ENCODE measurements around the gene TSC22D1.
A peak's percentile ranks its signal among the peaks of the same experiment; 100 is the strongest.

The TSC22D1 gene

GRCh38 chr13:44497801-44498200 is 78.3 kb downstream of the TSC22D1 start:
- H3K27ac ChIP-seq (ENCODE audit: low read depth, low read length) = no peak overlapping the region
- H4K8ac ChIP-seq (ENCODE audit: low read depth, low read length) = no peak overlapping the region
- H2BK12ac ChIP-seq (ENCODE audit: low read length) = no peak overlapping the region

GRCh38 chr13:44493213-44493812 is 82.8 kb downstream of the TSC22D1 start:
- no CpG with 5 or more reads among the region's 3 CpGs for WGBS (ENCODE audit: extremely low coverage, insufficient coverage, insufficient read length)

More at GRCh38 chr13:44497801-44498200, 78.3 kb downstream of the TSC22D1 start:
- no peaks in the 10 kb centered on the region for H3K36me3 ChIP-seq (ENCODE audit: control insufficient read depth in 1 of 2, insufficient read depth in 2 of 2, low read length in 2 of 2)
- no peak overlapping the region for H4K91ac ChIP-seq (ENCODE audit: low read depth, low read length)
- no peak overlapping the region for H2AK5ac ChIP-seq (ENCODE audit: low read length)
- no peak overlapping the region for H3K4ac ChIP-seq (ENCODE audit: low read depth, low read length)
- H3K4me2 ChIP-seq (ENCODE audit: low read length) = no peak overlapping the region
- no peaks in the 10 kb centered on the region for H3K79me1 ChIP-seq (ENCODE audit: low read length)
- H2BK120ac ChIP-seq (ENCODE audit: insufficient read depth, low read length, poor library complexity) = no peak overlapping the region
- no peak overlapping the region for H2AFZ ChIP-seq (ENCODE audit: insufficient read depth, low read length, poor library complexity)
- H3K4me3 ChIP-seq (ENCODE audit: low read depth, low read length) = no peak overlapping the region
- no peak overlapping the region for H3K9ac ChIP-seq (ENCODE audit: low read length)
- H2BK5ac ChIP-seq (ENCODE audit: low read depth, low read length, poor library complexity) = no peak overlapping the region
- H3K18ac ChIP-seq (ENCODE audit: low read length) = no peak overlapping the region
- no peak overlapping the region for H4K12ac ChIP-seq (ENCODE audit: low read depth, low read length)
- peaks cover 0 to 3% of the 10 kb centered on the region in 2 experiments for H3K4me1 ChIP-seq (ENCODE audit: control insufficient read depth in 1 of 2, insufficient read depth in 2 of 2, low read length in 2 of 2)
- no peaks in the 10 kb centered on the region for H3K9me3 ChIP-seq (ENCODE audit: insufficient read depth, low read depth, low read length)
- H3K23ac ChIP-seq (ENCODE audit: low read length) = no peak overlapping the region
- DNase-seq = no peak
- no peaks in the 10 kb centered on the region for H3K79me2 ChIP-seq (ENCODE audit: control insufficient read depth, insufficient read depth, low read length, poor library complexity)
- no peak overlapping the region for H3K14ac ChIP-seq (ENCODE audit: low read length)
- H3K27me3 ChIP-seq (ENCODE audit: insufficient read depth, low read length) = no peaks in the 10 kb centered on the region

GRCh38 chr13:44489751-44490150 is 86.4 kb downstream of the TSC22D1 start:
- no peak overlapping the region for H3K18ac ChIP-seq (ENCODE audit: low read length)
- H3K9ac ChIP-seq (ENCODE audit: low read length) = no peak overlapping the region
- H3K9me3 ChIP-seq (ENCODE audit: insufficient read depth, low read depth, low read length) = no peaks in the 10 kb centered on the region
- DNase-seq = peak; percentile 71 to 93
- no peaks in the 10 kb centered on the region for H3K27me3 ChIP-seq (ENCODE audit: insufficient read depth, low read length)
- no peak overlapping the region for H4K8ac ChIP-seq (ENCODE audit: low read depth, low read length)
- H3K23ac ChIP-seq (ENCODE audit: low read length) = no peak overlapping the region
- no peak overlapping the region for H2BK12ac ChIP-seq (ENCODE audit: low read length)
- WGBS (ENCODE audit: extremely low coverage, insufficient coverage, insufficient read length) = no CpG with 5 or more reads among the region's 1 CpG
- H3K27ac ChIP-seq (ENCODE audit: low read depth, low read length) = no peak overlapping the region
- no peak overlapping the region for H3K4me3 ChIP-seq (ENCODE audit: low read depth, low read length)
- no peak overlapping the region for H4K91ac ChIP-seq (ENCODE audit: low read depth, low read length)
- peaks cover 0 to 2% of the 10 kb centered on the region in 2 experiments for H3K36me3 ChIP-seq (ENCODE audit: control insufficient read depth in 1 of 2, insufficient read depth in 2 of 2, low read length in 2 of 2)
- no peak overlapping the region for H4K12ac ChIP-seq (ENCODE audit: low read depth, low read length)
- H3K14ac ChIP-seq (ENCODE audit: low read length) = no peak overlapping the region
- H2AFZ ChIP-seq (ENCODE audit: insufficient read depth, low read length, poor library complexity) = no peak overlapping the region
- no peak overlapping the region for H2AK5ac ChIP-seq (ENCODE audit: low read length)
- H2BK120ac ChIP-seq (ENCODE audit: insufficient read depth, low read length, poor library complexity) = no peak overlapping the region
- H3K4me2 ChIP-seq (ENCODE audit: low read length) = no peak overlapping the region
- H3K4ac ChIP-seq (ENCODE audit: low read depth, low read length) = no peak overlapping the region
- H2BK5ac ChIP-seq (ENCODE audit: low read depth, low read length, poor library complexity) = no peak overlapping the region
- H3K4me1 ChIP-seq (ENCODE audit: control insufficient read depth in 1 of 2, insufficient read depth in 2 of 2, low read length in 2 of 2) = peaks cover 0 to 3% of the 10 kb centered on the region in 2 experiments
- H3K79me1 ChIP-seq (ENCODE audit: low read length) = no peaks in the 10 kb centered on the region
- no peaks in the 10 kb centered on the region for H3K79me2 ChIP-seq (ENCODE audit: control insufficient read depth, insufficient read depth, low read length, poor library complexity)

More at GRCh38 chr13:44493213-44493812, 82.8 kb downstream of the TSC22D1 start:
- Histone ChIP-seq H2BK12ac (ENCODE audit: low read length) (no peak overlapping the region), H3K9ac (ENCODE audit: low read length) (no peak overlapping the region), H4K8ac (ENCODE audit: low read depth, low read length) (no peak overlapping the region), H3K27me3 (ENCODE audit: insufficient read depth, low read length) (no peaks in the 10 kb centered on the region), H3K4me3 (ENCODE audit: low read depth, low read length) (no peak overlapping the region), H3K14ac (ENCODE audit: low read length) (no peak overlapping the region), H3K4ac (ENCODE audit: low read depth, low read length) (no peak overlapping the region), H3K27ac (ENCODE audit: low read depth, low read length) (no peak overlapping the region), H2AFZ (ENCODE audit: insufficient read depth, low read length, poor library complexity) (no peak overlapping the region), H4K91ac (ENCODE audit: low read depth, low read length) (no peak overlapping the region), H4K12ac (ENCODE audit: low read depth, low read length) (no peak overlapping the region), H3K23ac (ENCODE audit: low read length) (no peak overlapping the region), H3K36me3 (ENCODE audit: control insufficient read depth in 1 of 2, insufficient read depth in 2 of 2, low read length in 2 of 2) (no peaks in the 10 kb centered on the region), H3K79me1 (ENCODE audit: low read length) (no peaks in the 10 kb centered on the region), H3K9me3 (ENCODE audit: insufficient read depth, low read depth, low read length) (no peaks in the 10 kb centered on the region), H3K4me1 (ENCODE audit: control insufficient read depth in 1 of 2, insufficient read depth in 2 of 2, low read length in 2 of 2) (peaks cover 0 to 3% of the 10 kb centered on the region in 2 experiments), H2BK120ac (ENCODE audit: insufficient read depth, low read length, poor library complexity) (no peak overlapping the region), H2AK5ac (ENCODE audit: low read length) (no peak overlapping the region), H3K79me2 (ENCODE audit: control insufficient read depth, insufficient read depth, low read length, poor library complexity) (no peaks in the 10 kb centered on the region), H2BK5ac (ENCODE audit: low read depth, low read length, poor library complexity) (no peak overlapping the region), H3K18ac (ENCODE audit: low read length) (no peak overlapping the region), H3K4me2 (ENCODE audit: low read length) (no peak overlapping the region)
- no peak for DNase-seq

GRCh38 chr13:44487989-44488388 is 88.1 kb downstream of the TSC22D1 start:
- Histone ChIP-seq H2BK12ac (ENCODE audit: low read length) (no peak overlapping the region), H3K27me3 (ENCODE audit: insufficient read depth, low read length) (no peaks in the 10 kb centered on the region), H4K8ac (ENCODE audit: low read depth, low read length) (no peak overlapping the region), H3K4ac (ENCODE audit: low read depth, low read length) (no peak overlapping the region), H3K9me3 (ENCODE audit: insufficient read depth, low read depth, low read length) (no peaks in the 10 kb centered on the region), H3K79me1 (ENCODE audit: low read length) (no peaks in the 10 kb centered on the region), H3K4me2 (ENCODE audit: low read length) (no peak overlapping the region), H3K18ac (ENCODE audit: low read length) (no peak overlapping the region), H2BK5ac (ENCODE audit: low read depth, low read length, poor library complexity) (no peak overlapping the region), H3K23ac (ENCODE audit: low read length) (no peak overlapping the region), H3K27ac (ENCODE audit: low read depth, low read length) (no peak overlapping the region), H3K79me2 (ENCODE audit: control insufficient read depth, insufficient read depth, low read length, poor library complexity) (no peaks in the 10 kb centered on the region), H3K4me3 (ENCODE audit: low read depth, low read length) (no peak overlapping the region), H3K9ac (ENCODE audit: low read length) (no peak overlapping the region), H4K12ac (ENCODE audit: low read depth, low read length) (no peak overlapping the region), H3K14ac (ENCODE audit: low read length) (no peak overlapping the region), H2AFZ (ENCODE audit: insufficient read depth, low read length, poor library complexity) (no peak overlapping the region), H4K91ac (ENCODE audit: low read depth, low read length) (no peak overlapping the region), H2BK120ac (ENCODE audit: insufficient read depth, low read length, poor library complexity) (no peak overlapping the region), H3K4me1 (ENCODE audit: control insufficient read depth in 1 of 2, insufficient read depth in 2 of 2, low read length in 2 of 2) (no peaks in the 10 kb centered on the region), H2AK5ac (ENCODE audit: low read length) (no peak overlapping the region), H3K36me3 (ENCODE audit: control insufficient read depth in 1 of 2, insufficient read depth in 2 of 2, low read length in 2 of 2) (peaks cover 0 to 2% of the 10 kb centered on the region in 2 experiments)
- no CpG with 5 or more reads among the region's 1 CpG for WGBS (ENCODE audit: extremely low coverage, insufficient coverage, insufficient read length)
- no peak for DNase-seq

All from trophoblast cell (in vitro differentiated cells and primary cell).